ENCODE measurements around the gene NDUFA1.
"Not testable (repeated sequence)": the region's sequence is repeated elsewhere in the genome, so short reads cannot be mapped to it uniquely, and the experiment has no call there.

Gene NDUFA1

DNA sequence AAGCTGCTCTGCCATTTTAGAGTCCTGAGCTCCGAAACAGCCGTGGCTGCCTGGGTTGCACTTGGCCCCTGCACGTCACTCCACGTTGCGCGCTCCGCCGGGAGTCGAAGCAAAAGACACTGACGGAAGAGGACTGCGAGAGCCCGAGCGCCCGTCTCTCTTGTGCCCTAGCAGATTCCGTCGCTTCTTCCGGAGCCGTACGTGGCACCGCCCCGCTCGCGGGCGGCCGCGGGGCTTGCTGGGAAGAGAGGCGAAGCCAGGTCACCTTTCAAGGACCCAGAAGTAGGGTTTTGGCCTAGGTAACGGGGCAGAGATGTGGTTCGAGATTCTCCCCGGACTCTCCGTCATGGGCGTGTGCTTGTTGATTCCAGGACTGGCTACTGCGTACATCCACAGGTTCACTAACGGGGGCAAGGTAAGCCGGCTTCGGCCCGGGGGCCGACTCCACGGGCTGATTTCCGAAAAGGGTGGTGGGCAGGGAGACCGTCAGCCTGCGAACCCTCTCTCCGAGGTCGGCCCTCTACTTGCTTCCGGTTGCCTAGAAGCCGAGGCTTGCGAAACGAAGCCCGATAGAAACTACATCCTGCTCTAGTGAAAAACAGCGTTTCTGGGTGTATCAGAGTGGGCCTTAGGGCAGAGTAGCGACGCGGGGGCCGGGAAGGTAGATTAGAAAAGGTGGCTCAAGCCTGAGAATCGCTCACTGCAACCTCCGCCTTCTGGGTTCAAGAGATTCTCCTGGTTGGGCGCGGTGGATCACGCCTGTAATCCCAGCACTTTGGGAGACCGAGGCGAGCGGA lies at the start of gene NDUFA1, which contains the start of gene RNF113A:
Gene NDUFA1 (plus strand): TSS at position 234 of the 797 bp plus-strand sequence. CDS start 80 bp downstream, at position 314.
Gene RNF113A (minus strand): TSS at position 135 of the 797 bp plus-strand sequence. CDS start 120 bp downstream, at position 15.
- peak; percentile 69 for DNase-seq (ENCODE audit: low read depth)

DNA sequence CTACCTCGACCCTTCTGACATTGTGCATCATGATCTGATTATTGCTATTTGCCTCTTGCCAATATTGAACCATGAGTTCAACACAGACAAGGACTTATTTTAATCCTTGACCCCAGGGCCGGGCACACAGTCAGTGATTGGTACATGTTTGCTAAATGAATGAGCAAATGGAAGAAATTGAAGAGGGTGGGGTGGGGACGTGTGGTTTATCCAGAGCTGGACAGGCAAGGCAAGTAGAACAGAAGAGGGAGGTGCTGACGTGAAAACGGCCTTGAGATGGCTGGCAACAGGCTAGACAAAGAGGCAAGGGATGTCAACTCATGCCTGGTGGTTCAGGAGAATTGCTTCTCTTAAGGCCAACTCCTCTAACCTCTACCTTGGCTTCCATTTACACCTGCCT lies 47.4 kb upstream of the NDUFA1 start:
- not testable (repeated sequence) for DNase-seq (ENCODE audit: low read depth)

GRCh38 chrX:119826399-119826959 lies 45.2 kb upstream of the NDUFA1 start:
- no peak for DNase-seq (ENCODE audit: low read depth)

- no peak for DNase-seq (ENCODE audit: low read depth)
Observed at GRCh38 chrX:119828446-119828845, 43.2 kb upstream of the NDUFA1 start.

DNA sequence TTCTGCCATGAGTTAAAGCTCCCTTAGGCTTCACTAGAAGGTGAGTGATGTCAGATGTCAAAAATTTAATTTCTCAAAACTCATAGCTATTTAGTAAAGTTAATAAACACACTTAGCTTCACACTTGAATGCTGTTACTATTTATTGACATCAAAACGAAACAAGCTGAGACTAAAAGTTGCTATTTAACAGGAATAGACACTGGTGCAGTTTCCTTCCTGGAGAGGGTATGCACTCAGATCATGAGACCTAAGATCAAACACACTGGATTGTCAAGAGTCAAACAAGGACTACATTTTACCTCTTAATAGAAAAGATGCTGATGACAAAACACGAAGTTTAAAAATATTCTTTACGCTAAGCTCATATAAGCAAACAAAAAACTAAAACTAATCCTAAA lies 37.7 kb upstream of the NDUFA1 start:
- DNase-seq (ENCODE audit: low read depth), result no peak

- peak; percentile 86 for DNase-seq (ENCODE audit: low read depth)
Observed at GRCh38 chrX:119852382-119853353, 19.0 kb upstream of the NDUFA1 start, which contains the start of gene UPF3B. UPF3B (minus strand) TSS chrX:119852963; CDS start chrX:119852928, 35 bp downstream.

- no peak for DNase-seq (ENCODE audit: low read depth)
Observed at GRCh38 chrX:119853444-119853843, 18.2 kb upstream of the NDUFA1 start.

DNA sequence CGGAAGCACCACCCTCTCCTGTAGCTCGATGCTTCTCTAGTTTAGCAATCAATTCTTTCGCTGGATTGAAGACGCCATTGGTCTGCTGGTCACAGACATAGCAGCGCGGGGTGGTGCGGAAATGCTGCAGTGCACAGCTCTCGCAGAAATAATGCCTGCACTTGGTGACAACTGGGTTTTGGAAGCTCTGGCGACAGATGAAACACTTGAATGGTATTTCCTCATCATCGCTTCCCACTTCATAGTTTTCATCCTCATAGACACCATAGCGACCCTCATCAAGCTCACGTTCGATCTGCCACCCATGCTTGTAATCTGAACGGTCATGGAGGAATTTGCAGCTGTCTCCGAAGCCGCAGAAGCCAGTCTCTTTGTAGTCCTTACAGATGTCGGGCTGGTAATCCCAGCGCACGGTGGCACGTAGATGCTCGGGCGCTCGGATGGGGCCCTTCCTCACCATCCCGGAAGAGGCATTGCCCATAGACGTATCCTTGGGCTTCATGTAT lies 953 bp upstream of the NDUFA1 start:
- DNase-seq (ENCODE audit: low read depth), result no peak

GRCh38 chrX:119871245-119871598 lies 410 bp upstream of the NDUFA1 start:
- no peak for DNase-seq (ENCODE audit: low read depth)

- DNase-seq (ENCODE audit: low read depth), result no peak
Observed at GRCh38 chrX:119878740-119879139, 7.1 kb downstream of the NDUFA1 start.

- DNase-seq (ENCODE audit: low read depth), result no peak
Observed at GRCh38 chrX:119880076-119880475, 8.4 kb downstream of the NDUFA1 start.

DNA sequence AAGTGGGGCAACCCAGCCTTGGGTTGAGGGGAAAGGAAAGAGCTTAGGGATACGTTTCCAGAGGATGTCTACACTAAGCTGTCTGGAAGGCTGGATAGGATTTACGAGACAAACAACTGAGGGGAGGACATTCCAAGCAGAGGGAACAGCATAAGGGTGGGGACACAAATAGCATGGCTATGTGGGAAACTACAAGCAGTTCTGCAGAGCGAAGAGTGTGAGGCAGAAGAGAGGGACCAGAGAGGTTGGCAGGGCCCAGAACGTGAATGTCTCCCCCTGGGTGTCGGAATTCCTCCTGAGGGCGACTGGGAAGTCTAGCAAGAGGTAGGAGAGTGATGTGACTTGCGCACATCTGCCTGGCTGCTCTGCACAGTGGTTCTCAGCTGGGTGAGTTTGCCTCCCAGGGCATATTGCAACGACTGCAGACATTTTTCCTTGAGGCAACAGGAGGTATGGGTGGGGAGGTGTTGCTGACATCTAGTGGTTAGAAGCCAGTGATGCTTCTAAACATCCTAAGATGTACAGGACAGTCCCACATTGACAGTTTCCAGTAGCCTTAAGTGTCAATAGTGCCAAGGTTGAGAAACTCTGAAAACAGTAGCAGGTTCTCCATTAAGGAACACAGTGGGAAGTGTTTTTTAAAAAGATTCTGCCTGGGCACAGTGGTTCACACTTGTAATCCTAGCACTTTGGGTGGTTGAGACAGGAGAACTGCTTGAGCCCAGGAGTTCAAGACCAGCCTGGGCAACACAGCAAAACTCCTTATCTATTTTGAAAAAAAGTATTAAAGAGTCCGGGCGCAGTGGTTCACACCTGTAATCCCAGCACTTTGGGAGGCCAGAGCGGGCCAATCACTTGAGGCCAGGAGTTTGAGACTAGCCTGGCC lies 9.2 kb downstream of the NDUFA1 start:
- no peak for DNase-seq (ENCODE audit: low read depth)

GRCh38 chrX:119885554-119886428 lies 14.2 kb downstream of the NDUFA1 start:
- no peak for DNase-seq (ENCODE audit: low read depth)

- peak; percentile 11 for DNase-seq (ENCODE audit: low read depth)
Observed at GRCh38 chrX:119887721-119888425, 16.2 kb downstream of the NDUFA1 start.

- not testable (repeated sequence) for DNase-seq (ENCODE audit: low read depth)
Observed at GRCh38 chrX:119890626-119891025, 19.0 kb downstream of the NDUFA1 start.

DNA sequence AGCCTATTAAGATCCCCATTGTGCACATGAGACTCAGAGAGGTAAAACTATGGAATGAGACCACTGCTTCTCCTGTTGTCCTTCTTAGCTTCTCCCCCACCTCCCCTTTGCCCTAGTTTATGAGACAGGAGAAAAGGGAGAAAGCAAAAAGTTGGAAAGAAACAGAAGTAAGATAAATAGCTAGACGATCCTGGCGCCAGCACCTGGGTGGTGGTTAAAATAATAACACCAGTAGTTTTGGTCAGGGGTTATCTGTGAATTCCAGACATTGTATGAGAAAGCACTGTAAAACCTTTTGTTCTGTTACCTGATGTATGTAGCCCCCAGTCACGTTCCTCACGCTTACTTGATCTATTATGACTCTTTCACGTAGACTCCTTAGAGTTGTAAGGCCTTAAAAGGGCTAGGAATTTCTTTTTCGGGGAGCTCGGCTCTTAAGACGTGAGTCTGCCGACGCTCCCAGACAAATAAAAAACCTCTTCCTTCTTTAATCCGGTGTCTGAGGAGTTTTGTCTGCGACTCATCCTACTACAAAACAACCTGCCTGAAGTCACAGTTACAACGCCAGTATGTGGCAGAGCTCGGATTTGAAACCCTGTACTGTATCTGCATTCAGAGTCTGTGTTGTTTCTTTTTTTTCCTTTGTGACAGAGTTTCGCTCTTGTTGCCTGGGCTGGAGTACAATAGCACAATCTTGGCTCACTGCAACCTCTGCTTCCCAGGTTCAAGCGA lies 20.5 kb downstream of the NDUFA1 start:
- DNase-seq (ENCODE audit: low read depth), result not testable (repeated sequence)

GRCh38 chrX:119895843-119896326 lies 24.3 kb downstream of the NDUFA1 start, which contains the start of gene AKAP14:
AKAP14 (plus strand) TSS chrX:119895893; CDS start chrX:119903224, 7,331 bp downstream.
- no peak for DNase-seq (ENCODE audit: low read depth)

- DNase-seq (ENCODE audit: low read depth), result no peak
Observed at GRCh38 chrX:119899125-119899524, 27.5 kb downstream of the NDUFA1 start.
